GM19025 (cell line): ENCODE data around the gene CTBP1.
A peak's percentile ranks its signal among the peaks of the same experiment; 100 is the strongest.

ENCODE experiments used
- ATAC-seq: cut with Tn5 transposase; IDR thresholded peaks from one replicate; pipeline ENCODE4 v1.9.1; 2021; ENCODE audit warnings: mild to moderate bottlenecking, low read depth, moderate library complexity; ENCODE audit not compliant: unreplicated experiment

Gene CTBP1

GRCh38 chr4:1250921-1251772 lies 2.2 kb upstream of the CTBP1 start:
- no peak for ATAC-seq

GRCh38 chr4:1250527-1250812 lies 1.5 kb upstream of the CTBP1 start:
- ATAC-seq: no peak

- peak; percentile 3 for ATAC-seq
These were observed 999 bp upstream of the CTBP1 start for GRCh38 chr4:1249731-1250526.

GRCh38 chr4:1249148-1249730 lies 309 bp upstream of the CTBP1 start:
- ATAC-seq: peak; percentile 54

GRCh38 chr4:1247864-1248244 lies 1.1 kb downstream of the CTBP1 start:
- ATAC-seq: no peak

GRCh38 chr4:1246901-1247863 lies 1.7 kb downstream of the CTBP1 start:
- ATAC-seq: no peak

GRCh38 chr4:1246111-1246881 lies 2.6 kb downstream of the CTBP1 start:
- ATAC-seq: no peak

GRCh38 chr4:1245481-1246051 lies 3.4 kb downstream of the CTBP1 start:
- ATAC-seq: no peak

- ATAC-seq: no peak
These were observed 3.9 kb downstream of the CTBP1 start for GRCh38 chr4:1244978-1245471.

GRCh38 chr4:1244081-1244977 lies 4.6 kb downstream of the CTBP1 start:
- ATAC-seq: no peak

- no peak for ATAC-seq
These were observed 5.4 kb downstream of the CTBP1 start for GRCh38 chr4:1243451-1244080.

- ATAC-seq: no peak
These were observed 6.2 kb downstream of the CTBP1 start for GRCh38 chr4:1242506-1243450.

- ATAC-seq: no peak
These were observed 6.9 kb downstream of the CTBP1 start for GRCh38 chr4:1241936-1242505.

GRCh38 chr4:1241466-1241935 lies 7.4 kb downstream of the CTBP1 start:
- no peak for ATAC-seq

GRCh38 chr4:1240721-1241465 lies 8.0 kb downstream of the CTBP1 start:
- ATAC-seq: no peak

- no peak for ATAC-seq
These were observed 9.0 kb downstream of the CTBP1 start for GRCh38 chr4:1239950-1240307.
